ENCODE results near the gene PAPSS2.

GRCh38 chr10:87694011-87694794, 34.5 kb downstream of the PAPSS2 start:
- TF ChIP-seq CTCF (IDR thresholded peaks at IDR 0.05) (no peak), POLR2A (IDR thresholded peaks at IDR 0.05) (no peak)
